GM15510 (cell line): ENCODE measurements around the gene CDHR2.

ENCODE experiments used
- POLR2A ChIP-seq: IDR thresholded peaks from 3 replicates; pipeline ENCODE4 v1.6.1; 2011; ENCODE audit warnings: borderline replicate concordance; ENCODE audit not compliant: insufficient read length; ENCODE audit errors: extremely low read depth

The CDHR2 gene

DNA sequence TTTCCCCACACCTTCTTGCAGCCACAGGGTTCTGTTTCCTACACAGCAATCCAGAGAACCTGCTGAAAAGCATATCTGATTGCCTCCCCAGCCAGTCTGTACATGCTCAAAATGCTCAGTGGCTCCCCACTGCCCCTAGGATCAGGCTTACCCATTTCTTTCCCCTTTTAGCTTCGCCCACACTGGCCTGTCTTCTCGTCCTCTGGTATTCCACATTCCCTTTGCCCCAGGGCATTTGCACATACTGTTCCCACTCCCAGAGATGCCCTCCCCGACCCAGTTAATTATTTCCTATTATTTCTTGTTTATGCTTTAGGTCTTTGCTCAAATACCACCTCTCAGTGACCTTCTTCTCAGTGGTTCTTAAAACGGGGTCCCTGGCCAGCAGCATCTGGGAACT lies 91.5 kb downstream of the CDHR2 start:
- TF ChIP-seq POLR2A = no peak

DNA sequence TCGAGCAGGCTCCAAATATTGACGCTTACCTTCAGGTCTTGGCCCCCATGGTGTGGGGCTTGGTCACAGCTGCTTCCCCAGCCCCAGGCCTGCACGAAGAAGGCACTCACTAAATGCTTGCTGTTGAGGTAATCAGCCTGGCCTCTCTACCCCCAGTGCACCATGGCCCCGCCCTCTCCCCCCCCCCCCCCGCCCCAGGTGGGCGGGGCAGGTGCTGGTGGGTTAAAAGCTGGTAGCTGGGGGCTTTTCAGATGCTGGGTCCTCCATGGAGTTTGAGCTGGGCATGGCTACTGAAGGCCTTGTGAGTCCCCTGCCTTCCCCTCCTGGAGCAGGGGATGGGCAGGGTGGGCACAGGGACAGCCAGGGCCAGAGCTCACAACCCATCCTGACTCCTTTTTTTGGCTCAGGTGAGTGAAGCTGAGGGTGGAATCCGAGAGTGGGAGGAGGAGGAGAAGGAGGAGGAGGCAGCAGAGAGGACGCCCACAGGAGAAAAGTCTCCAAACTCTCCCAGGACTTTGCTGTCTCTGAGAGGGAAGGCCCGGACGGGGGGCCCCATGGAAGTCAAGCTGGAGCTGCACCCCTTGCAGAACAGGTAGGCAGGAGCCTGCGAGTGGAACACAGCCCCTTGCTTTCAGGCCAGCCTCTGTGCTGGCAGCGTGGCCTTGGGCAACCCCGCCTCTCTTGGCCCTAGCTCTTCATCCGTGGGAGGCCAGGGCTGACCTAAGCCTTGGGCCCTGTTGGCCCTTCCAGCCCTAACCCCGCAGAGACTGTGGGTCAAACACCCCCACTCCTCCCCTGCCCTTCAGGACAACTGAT lies 93.7 kb downstream of the CDHR2 start:
- TF ChIP-seq POLR2A = no peak

DNA sequence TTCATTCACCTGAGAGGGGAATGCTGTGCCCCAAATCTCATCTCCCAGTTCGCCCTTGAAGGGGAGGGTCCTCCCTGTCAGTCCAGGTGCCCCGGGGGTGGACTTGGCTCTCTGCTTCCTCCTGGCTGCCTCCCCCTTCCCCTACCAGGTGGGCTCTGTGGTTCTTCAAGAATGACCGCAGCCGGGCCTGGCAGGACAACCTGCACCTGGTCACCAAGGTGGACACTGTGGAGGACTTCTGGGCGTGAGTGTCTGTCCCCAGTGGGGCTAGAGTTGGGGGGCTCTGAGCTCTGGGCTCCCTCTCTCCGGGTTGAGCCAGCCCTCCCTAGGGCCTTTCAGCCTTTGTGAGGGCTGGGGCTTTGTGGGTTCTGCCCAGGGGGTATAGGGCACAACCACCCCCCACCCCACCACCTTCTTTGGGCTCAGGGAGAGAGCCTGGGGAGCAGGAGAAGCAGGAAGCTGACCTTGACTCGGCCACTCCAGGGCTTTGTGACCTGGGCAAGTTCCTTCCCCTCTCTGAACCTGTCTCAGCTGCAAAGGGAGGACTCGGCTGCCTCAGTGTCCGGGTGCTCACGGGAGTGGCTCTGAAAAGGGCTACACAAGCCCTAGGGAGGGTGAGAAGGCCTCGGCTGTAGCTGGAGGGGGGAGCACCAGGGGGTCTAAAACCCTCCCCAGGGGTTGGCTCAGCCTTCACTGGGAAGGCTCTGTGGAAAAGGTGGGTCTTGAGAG lies 94.5 kb downstream of the CDHR2 start:
- no peak for TF ChIP-seq POLR2A

DNA sequence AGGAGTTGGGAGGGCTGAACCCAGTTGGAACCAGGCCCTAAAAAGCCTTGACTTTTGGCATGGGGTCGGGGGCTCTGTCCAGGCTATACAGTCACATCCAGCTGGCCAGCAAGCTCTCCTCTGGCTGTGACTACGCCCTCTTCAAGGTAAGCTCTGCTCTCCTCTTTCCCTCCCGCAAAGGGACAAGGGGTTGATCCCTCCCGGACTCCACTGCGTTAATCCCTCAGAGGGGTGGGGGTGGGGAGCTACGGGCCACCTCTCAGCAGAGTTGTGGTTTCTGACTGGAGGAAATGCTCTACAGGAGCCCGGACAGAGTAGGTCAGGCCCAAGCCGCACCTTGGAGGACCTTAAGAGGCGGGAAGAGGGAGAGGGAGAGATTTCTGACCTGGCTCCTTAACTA lies 95.2 kb downstream of the CDHR2 start:
- TF ChIP-seq POLR2A = no peak

DNA sequence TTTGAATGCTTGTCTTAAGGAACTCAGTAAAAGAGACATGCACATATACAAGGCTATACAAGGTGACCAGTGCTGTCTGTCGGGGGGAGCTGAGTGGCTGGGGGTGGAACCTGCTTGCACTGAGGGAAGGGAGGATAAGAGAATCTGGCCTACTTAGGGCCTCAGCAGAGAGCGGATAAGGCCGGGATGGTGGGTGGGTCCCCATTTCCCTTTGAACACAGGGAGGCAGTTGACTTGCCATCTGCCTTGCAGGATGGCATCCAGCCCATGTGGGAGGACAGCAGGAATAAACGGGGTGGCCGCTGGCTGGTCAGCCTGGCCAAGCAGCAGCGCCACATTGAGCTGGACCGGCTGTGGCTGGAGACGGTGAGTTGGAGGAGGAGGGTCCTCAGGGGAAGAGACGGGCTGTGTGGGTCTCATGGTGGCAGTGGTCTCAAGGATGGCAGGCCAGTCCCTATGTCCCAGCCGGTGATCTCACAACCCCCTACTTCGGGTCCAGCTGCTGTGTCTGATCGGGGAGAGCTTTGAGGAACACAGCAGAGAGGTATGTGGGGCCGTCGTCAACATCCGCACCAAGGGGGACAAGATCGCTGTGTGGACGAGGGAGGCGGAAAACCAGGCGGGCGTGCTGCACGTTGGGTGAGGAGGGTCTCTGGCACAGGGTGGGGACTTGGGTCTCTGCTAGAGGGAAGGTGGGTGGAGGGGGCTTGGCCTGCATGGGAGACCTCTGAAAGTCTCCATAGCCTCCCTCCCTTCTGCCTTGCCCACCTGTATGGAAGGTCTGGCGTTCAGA lies 95.9 kb downstream of the CDHR2 start:
- no peak for TF ChIP-seq POLR2A
